ENCODE measurements around the gene MGMT. TPM values are rescaled to one million over a fixed set of nuclear protein-coding genes. Genes with fewer than 3 reads are reported as not detected.

MGMT gene
- polyA plus RNA-seq, 1 of the 3 experiments (the other 2 are of a cell fraction), result 10.8 TPM

DNA sequence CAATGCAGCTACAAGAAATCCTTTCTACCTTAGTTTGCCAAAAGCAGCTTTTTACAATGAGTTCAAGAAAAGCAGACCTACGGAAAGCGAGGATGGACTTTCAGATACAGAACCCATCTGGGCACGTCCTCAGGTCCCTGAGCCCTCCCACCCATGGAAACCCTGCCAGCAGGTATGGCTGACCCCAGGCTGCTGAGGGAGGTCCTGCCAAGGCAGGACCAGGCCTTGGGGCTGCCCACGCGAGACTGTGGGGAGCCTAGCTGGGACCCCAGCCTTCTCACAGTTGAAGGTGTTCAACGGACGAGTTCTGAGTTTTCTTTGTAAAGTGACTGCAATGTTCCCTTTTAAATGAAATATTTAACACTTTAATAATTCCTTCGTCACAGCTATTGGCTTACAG, 245.0 kb downstream of the MGMT start:
- CTCF ChIA-PET, result no interaction called here

DNA sequence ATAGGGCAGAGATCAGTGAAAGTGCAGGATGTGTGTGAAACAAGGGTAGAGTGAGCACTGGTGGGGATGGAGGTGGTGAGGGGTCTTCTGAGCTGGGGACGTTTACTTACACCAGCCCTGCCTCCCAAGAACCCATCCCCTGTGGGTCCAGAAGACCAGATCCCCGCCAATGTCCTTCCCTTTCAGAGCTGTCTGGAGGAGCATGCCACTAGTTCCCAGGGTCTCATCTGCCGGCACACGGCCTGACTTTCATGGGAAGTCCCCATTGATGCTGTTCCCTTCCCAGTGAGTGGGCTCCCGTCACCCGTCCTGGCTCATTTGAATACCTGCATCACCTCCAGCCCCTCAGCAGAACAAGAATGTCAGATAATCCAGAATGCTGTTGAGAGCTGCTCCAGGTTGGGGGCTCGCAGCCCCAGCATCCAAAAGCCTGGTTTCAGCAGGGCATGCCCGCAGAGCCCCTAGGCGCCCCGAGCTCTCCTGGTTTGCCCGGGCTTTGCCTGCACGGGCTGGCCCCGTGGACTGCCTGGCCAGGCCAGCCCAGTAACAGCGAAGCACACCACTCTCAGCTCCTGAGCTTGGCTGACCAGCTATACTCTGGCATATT, 246.7 kb downstream of the MGMT start:
- no peak overlapping the region for H2AFZ ChIP-seq (ENCODE audit: low read depth)
- no peak overlapping the region for H3K4me3 ChIP-seq (ENCODE audit: low read depth in 2 of 2, low read length in 1 of 2)
- H3K9me3 ChIP-seq, result no peaks in the 10 kb centered on the region
- no peak overlapping the region for H3K9ac ChIP-seq
- POLR2A ChIA-PET, result no interaction called here
- H3F3A ChIP-seq (replicated peaks; ENCODE audit: insufficient read depth), result no peaks in the 10 kb centered on the region
- CTCF ChIA-PET, result interaction anchor here (0.9 kb wide), 1 partner anchor 24 kb away, joined by 3 read pairs; no protein-coding TSS in a partner anchor
- H3K79me2 ChIP-seq (ENCODE audit: insufficient read depth), result no peaks in the 10 kb centered on the region
- no peaks in the 10 kb centered on the region for H4K20me1 ChIP-seq (ENCODE audit: insufficient read depth)
- H3K9me2 ChIP-seq, result no peaks in the 10 kb centered on the region
- H3K36me3 ChIP-seq (replicated peaks in 1 of 2; ENCODE audit: control insufficient read depth in 1 of 2, insufficient read depth in 2 of 2, low read length in 1 of 2), result no peaks in the 10 kb centered on the region
- no peak overlapping the region for H3K27ac ChIP-seq (ENCODE audit: low read depth in 2 of 2, low read length in 1 of 2)
- WGBS (ENCODE audit: low lambda C conversion rate), result 66% methylated on average over 13 of the region's 14 CpGs
- H3K4me1 ChIP-seq (ENCODE audit: control insufficient read depth in 1 of 2, insufficient read depth in 2 of 2, low read depth in 1 of 2, low read length in 1 of 2), result peaks cover 0 to 8% of the 10 kb centered on the region in 2 experiments; a peak in 1 of 4 replicates
- no peaks in the 10 kb centered on the region for H3K27me3 ChIP-seq (ENCODE audit: insufficient read depth)
- no peak overlapping the region for H3K4me2 ChIP-seq
- DNase-seq, result no peak
- TF ChIP-seq POLR2AphosphoS5 (IDR thresholded peaks at IDR 0.05; ENCODE audit: low read depth, low read length), result no peak
- TF ChIP-seq FOXJ3 (CRISPR knock-in tag; IDR thresholded peaks at IDR 0.05), result no peak
- TF ChIP-seq RCOR1 (IDR thresholded peaks at IDR 0.05; ENCODE audit: low read length), result no peak
- TF ChIP-seq EP300 (IDR thresholded peaks at IDR 0.05; ENCODE audit: borderline replicate concordance in 1 of 2, low read depth in 1 of 2, low read length in 1 of 2), result no peak
- no peak for TF ChIP-seq FOXM1 (IDR thresholded peaks at IDR 0.05; ENCODE audit: low read depth)
- TF ChIP-seq JUND (IDR thresholded peaks at IDR 0.05), result no peak
- no peak for TF ChIP-seq TAF1 (IDR thresholded peaks at IDR 0.05; ENCODE audit: borderline replicate concordance, low read depth, low read length)
- TF ChIP-seq, protein P1, sequence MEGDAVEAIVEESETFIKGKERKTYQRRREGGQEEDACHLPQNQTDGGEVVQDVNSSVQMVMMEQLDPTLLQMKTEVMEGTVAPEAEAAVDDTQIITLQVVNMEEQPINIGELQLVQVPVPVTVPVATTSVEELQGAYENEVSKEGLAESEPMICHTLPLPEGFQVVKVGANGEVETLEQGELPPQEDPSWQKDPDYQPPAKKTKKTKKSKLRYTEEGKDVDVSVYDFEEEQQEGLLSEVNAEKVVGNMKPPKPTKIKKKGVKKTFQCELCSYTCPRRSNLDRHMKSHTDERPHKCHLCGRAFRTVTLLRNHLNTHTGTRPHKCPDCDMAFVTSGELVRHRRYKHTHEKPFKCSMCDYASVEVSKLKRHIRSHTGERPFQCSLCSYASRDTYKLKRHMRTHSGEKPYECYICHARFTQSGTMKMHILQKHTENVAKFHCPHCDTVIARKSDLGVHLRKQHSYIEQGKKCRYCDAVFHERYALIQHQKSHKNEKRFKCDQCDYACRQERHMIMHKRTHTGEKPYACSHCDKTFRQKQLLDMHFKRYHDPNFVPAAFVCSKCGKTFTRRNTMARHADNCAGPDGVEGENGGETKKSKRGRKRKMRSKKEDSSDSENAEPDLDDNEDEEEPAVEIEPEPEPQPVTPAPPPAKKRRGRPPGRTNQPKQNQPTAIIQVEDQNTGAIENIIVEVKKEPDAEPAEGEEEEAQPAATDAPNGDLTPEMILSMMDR (IDR thresholded peaks at IDR 0.05), result no peak
- TF ChIP-seq, protein P2, sequence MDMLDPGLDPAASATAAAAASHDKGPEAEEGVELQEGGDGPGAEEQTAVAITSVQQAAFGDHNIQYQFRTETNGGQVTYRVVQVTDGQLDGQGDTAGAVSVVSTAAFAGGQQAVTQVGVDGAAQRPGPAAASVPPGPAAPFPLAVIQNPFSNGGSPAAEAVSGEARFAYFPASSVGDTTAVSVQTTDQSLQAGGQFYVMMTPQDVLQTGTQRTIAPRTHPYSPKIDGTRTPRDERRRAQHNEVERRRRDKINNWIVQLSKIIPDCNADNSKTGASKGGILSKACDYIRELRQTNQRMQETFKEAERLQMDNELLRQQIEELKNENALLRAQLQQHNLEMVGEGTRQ (IDR thresholded peaks at IDR 0.05; ENCODE audit: borderline replicate concordance, low read depth, low read length), result no peak
- TF ChIP-seq EZH2phosphoT487 (IDR thresholded peaks at IDR 0.05; ENCODE audit: borderline replicate concordance, low read depth), result no peak
- no peak for TF ChIP-seq GABPA (IDR thresholded peaks at IDR 0.05; ENCODE audit: low read depth)
- TF ChIP-seq, protein P3, sequence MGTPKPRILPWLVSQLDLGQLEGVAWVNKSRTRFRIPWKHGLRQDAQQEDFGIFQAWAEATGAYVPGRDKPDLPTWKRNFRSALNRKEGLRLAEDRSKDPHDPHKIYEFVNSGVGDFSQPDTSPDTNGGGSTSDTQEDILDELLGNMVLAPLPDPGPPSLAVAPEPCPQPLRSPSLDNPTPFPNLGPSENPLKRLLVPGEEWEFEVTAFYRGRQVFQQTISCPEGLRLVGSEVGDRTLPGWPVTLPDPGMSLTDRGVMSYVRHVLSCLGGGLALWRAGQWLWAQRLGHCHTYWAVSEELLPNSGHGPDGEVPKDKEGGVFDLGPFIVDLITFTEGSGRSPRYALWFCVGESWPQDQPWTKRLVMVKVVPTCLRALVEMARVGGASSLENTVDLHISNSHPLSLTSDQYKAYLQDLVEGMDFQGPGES (IDR thresholded peaks at IDR 0.05; ENCODE audit: low read depth, low read length), result no peak
- no peak for TF ChIP-seq YY1 (IDR thresholded peaks at IDR 0.05; ENCODE audit: low read depth)
- no peak for TF ChIP-seq TCF12 (IDR thresholded peaks at IDR 0.05)
- no peak for TF ChIP-seq TEAD4 (IDR thresholded peaks at IDR 0.05; ENCODE audit: borderline replicate concordance, insufficient read depth)
- TF ChIP-seq CHD2 (IDR thresholded peaks at IDR 0.05; ENCODE audit: low read length, partially characterized antibody), result no peak

More for the DNA sequence above, 245.0 kb downstream of the MGMT start:
- Histone ChIP-seq H3K9me3 (no peaks in the 10 kb centered on the region), H2AFZ (ENCODE audit: low read depth) (no peak overlapping the region), H3K27me3 (ENCODE audit: insufficient read depth) (no peaks in the 10 kb centered on the region), H4K20me1 (ENCODE audit: insufficient read depth) (no peaks in the 10 kb centered on the region), H3K79me2 (ENCODE audit: insufficient read depth) (no peaks in the 10 kb centered on the region), H3K4me1 (ENCODE audit: control insufficient read depth in 1 of 2, insufficient read depth in 2 of 2, low read depth in 1 of 2, low read length in 1 of 2) (peaks cover 0 to 10% of the 10 kb centered on the region in 2 experiments; a peak in 1 of 4 replicates), H3F3A (replicated peaks; ENCODE audit: insufficient read depth) (no peaks in the 10 kb centered on the region), H3K9ac (no peak overlapping the region), H3K36me3 (replicated peaks in 1 of 2; ENCODE audit: control insufficient read depth in 1 of 2, insufficient read depth in 2 of 2, low read length in 1 of 2) (no peaks in the 10 kb centered on the region), H3K4me2 (no peak overlapping the region), H3K27ac (ENCODE audit: low read depth in 2 of 2, low read length in 1 of 2) (no peak overlapping the region), H3K4me3 (ENCODE audit: low read depth in 2 of 2, low read length in 1 of 2) (no peak overlapping the region), H3K9me2 (no peaks in the 10 kb centered on the region)
- POLR2A ChIA-PET, result no interaction called here
- 56% methylated on average over 8 of the region's 8 CpGs for WGBS (ENCODE audit: low lambda C conversion rate)
- no peak for DNase-seq
- TF ChIP-seq ELF1 (IDR thresholded peaks at IDR 0.05), result no peak
- TF ChIP-seq, protein P3 (IDR thresholded peaks at IDR 0.05; ENCODE audit: low read depth, low read length), result no peak
- no peak for TF ChIP-seq TCF12 (IDR thresholded peaks at IDR 0.05)
- no peak for TF ChIP-seq POLR2AphosphoS5 (IDR thresholded peaks at IDR 0.05; ENCODE audit: low read depth, low read length)
- TF ChIP-seq MEF2A (IDR thresholded peaks at IDR 0.05; ENCODE audit: borderline replicate concordance, low read depth), result no peak
- TF ChIP-seq TAF1 (IDR thresholded peaks at IDR 0.05; ENCODE audit: borderline replicate concordance, low read depth, low read length), result no peak
- TF ChIP-seq, protein P4, sequence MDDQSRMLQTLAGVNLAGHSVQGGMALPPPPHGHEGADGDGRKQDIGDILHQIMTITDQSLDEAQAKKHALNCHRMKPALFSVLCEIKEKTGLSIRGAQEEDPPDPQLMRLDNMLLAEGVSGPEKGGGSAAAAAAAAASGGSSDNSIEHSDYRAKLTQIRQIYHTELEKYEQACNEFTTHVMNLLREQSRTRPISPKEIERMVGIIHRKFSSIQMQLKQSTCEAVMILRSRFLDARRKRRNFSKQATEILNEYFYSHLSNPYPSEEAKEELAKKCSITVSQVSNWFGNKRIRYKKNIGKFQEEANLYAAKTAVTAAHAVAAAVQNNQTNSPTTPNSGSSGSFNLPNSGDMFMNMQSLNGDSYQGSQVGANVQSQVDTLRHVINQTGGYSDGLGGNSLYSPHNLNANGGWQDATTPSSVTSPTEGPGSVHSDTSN (IDR thresholded peaks at IDR 0.05), result no peak

Data from SK-N-SH (cell line).